ENCODE measurements around the gene PGAP3.

PGAP3 gene

DNA sequence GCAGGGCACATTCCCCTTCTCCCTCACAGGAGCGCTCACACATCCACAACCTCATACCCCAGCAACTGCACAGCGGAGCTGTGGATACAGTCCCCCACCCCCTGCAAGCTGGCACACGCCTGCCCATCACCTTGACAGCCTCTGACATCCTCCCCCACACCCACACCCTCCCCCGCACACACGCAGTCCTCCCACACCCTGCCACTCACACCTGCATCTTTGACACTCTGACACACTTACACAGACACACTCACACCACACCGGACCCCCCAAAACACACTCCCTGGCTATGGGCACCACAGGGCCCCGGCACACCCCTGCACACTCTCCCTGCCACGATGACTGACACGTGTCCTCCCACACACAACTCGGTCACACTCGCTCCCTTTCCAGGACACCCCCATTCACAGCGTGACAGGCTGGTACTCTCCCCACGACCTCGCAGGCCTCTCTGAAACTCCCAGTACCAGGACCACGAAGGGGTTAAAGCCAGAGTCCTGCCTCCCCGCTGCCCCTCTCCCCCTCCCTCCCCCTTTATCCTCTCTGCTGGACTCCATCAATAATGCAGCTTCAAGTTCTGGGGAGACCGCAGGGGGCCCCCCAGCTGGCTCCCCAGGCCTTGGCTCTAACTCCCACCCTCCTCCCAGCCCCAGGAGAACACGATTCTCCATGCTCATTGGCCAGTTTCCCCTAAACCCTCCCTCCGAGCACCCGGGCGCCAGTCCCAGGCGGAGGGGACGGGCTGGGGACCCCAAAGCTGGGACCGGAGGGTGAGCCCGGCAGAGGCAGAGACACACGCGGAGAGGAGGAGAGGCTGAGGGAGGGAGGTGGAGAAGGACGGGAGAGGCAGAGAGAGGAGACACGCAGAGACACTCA, 61.4 kb downstream of the PGAP3 start, which contains the start of gene PPP1R1B:
Gene PPP1R1B, plus strand, starts transcription at position 782 of the 876 bp plus-strand sequence. CDS start 441 bp downstream, outside the sequence.
- DNase-seq: no peak
- Histone ChIP-seq H3K27me3 (replicated peaks; ENCODE audit: insufficient read depth, low read length) (peaks cover 41% of the 10 kb centered on the region), H3K9me3 (replicated peaks; ENCODE audit: insufficient read depth, low read length) (no peaks in the 10 kb centered on the region), H4K20me1 (ENCODE audit: insufficient read depth, low read length) (no peaks in the 10 kb centered on the region), H2AFZ (ENCODE audit: low read length) (no peak within 1 kb of the TSS), H3K4me2 (ENCODE audit: low read depth, low read length) (no peak within 1 kb of the TSS), H3K9ac (ENCODE audit: low read length) (no peak within 1 kb of the TSS), H3F3A (ENCODE audit: insufficient read depth, low read length) (peaks cover 10% of the 10 kb centered on the region; the same call in 1 of the 2 replicates), H3K36me3 (replicated peaks; ENCODE audit: insufficient read depth, low read length) (no peaks in the 10 kb centered on the region), H3K79me2 (ENCODE audit: low read length) (no peaks in the 10 kb centered on the region), H3K4me1 (ENCODE audit: low read length) (peaks cover 16% of the 10 kb centered on the region), H3K4me3 (ENCODE audit: low read length) (no peak within 1 kb of the TSS), H3K9me2 (replicated peaks; ENCODE audit: insufficient read depth, low read length) (no peaks in the 10 kb centered on the region), H3K27ac (ENCODE audit: low read length) (no peak within 1 kb of the TSS)
- TF ChIP-seq EZH2phosphoT487 (IDR thresholded peaks at IDR 0.05; ENCODE audit: low read length) (no peak), EZH2 (optimal IDR thresholded peaks at IDR 0.05; ENCODE audit: low read depth, low read length) (no peak)
- TF ChIP-seq, protein P1, sequence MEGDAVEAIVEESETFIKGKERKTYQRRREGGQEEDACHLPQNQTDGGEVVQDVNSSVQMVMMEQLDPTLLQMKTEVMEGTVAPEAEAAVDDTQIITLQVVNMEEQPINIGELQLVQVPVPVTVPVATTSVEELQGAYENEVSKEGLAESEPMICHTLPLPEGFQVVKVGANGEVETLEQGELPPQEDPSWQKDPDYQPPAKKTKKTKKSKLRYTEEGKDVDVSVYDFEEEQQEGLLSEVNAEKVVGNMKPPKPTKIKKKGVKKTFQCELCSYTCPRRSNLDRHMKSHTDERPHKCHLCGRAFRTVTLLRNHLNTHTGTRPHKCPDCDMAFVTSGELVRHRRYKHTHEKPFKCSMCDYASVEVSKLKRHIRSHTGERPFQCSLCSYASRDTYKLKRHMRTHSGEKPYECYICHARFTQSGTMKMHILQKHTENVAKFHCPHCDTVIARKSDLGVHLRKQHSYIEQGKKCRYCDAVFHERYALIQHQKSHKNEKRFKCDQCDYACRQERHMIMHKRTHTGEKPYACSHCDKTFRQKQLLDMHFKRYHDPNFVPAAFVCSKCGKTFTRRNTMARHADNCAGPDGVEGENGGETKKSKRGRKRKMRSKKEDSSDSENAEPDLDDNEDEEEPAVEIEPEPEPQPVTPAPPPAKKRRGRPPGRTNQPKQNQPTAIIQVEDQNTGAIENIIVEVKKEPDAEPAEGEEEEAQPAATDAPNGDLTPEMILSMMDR (IDR thresholded peaks at IDR 0.05; ENCODE audit: low read length): no peak

DNA sequence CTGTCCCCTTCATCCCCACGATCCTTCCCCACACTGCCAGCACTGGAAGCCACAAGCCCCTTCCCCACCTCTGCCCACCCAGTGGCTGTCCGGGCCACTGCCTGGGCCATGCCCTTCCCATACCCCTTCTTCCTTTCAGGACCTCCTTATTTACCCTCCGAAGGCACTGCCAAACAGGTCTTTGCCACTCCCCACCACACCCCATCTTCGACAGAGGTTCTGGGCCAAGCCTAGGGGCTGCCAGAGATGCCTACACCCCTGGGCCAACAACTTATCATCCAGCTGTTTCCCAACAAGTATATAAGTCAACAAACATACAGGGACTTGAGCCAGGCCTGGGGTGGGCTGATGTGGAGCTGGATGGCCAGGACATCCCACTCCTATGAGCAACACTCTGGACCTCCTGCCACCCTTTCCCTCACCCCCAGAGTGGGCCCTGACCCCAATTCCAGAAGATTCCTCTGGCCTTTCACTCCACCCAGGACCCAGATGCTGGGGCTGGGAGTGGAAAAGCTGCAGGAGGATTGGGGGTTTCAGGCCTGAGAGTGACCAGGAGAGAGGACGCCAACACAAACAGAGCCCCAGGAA, 62.6 kb downstream of the PGAP3 start:
- Histone ChIP-seq H3K9me2 (replicated peaks; ENCODE audit: insufficient read depth, low read length) (no peaks in the 10 kb centered on the region), H3K4me1 (ENCODE audit: low read length) (peaks cover 16% of the 10 kb centered on the region)

DNA sequence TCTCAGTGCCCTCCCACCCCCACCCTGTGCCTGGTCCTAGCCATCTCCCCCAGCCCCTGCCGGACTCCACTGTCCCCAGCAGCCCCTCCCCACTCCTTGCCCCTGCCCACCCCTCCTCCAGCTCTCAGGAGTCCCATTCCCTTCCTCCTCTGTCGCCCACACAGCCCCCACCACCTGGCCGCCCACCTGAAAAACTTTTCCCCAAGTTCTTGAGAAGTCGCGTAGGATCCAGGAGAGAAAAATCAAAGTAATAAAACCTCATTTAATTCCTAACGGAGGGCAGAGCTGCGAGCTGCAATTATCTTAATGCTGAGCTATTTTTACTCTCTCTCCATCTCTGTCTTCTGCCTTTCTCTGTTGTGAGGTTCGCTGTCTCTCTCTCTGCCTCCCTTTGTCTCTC, 63.5 kb downstream of the PGAP3 start:
- H3K4me3 ChIP-seq (ENCODE audit: low read length): no peak overlapping the region
- TF ChIP-seq, protein P1 (IDR thresholded peaks at IDR 0.05; ENCODE audit: low read length): no peak
- no peak for TF ChIP-seq EZH2phosphoT487 (IDR thresholded peaks at IDR 0.05; ENCODE audit: low read length)
- TF ChIP-seq EZH2 (optimal IDR thresholded peaks at IDR 0.05; ENCODE audit: low read depth, low read length): no peak

More for the DNA sequence above, 62.6 kb downstream of the PGAP3 start:
- H3K9ac ChIP-seq (ENCODE audit: low read length): no peak overlapping the region
- H3K79me2 ChIP-seq (ENCODE audit: low read length): no peaks in the 10 kb centered on the region
- H2AFZ ChIP-seq (ENCODE audit: low read length): no peak overlapping the region
- no peaks in the 10 kb centered on the region for H3K36me3 ChIP-seq (replicated peaks; ENCODE audit: insufficient read depth, low read length)
- no peak overlapping the region for H3K27ac ChIP-seq (ENCODE audit: low read length)
- TF ChIP-seq EZH2phosphoT487 (IDR thresholded peaks at IDR 0.05; ENCODE audit: low read length) (no peak), EZH2 (optimal IDR thresholded peaks at IDR 0.05; ENCODE audit: low read depth, low read length) (no peak)
- TF ChIP-seq, protein P1 (IDR thresholded peaks at IDR 0.05; ENCODE audit: low read length): no peak
- H3K9me3 ChIP-seq (replicated peaks; ENCODE audit: insufficient read depth, low read length): no peaks in the 10 kb centered on the region
- no peaks in the 10 kb centered on the region for H4K20me1 ChIP-seq (ENCODE audit: insufficient read depth, low read length)
- DNase-seq: no peak
- peaks cover 41% of the 10 kb centered on the region for H3K27me3 ChIP-seq (replicated peaks; ENCODE audit: insufficient read depth, low read length)
- H3F3A ChIP-seq (ENCODE audit: insufficient read depth, low read length): peaks cover 10% of the 10 kb centered on the region; the same call in 1 of the 2 replicates
- H3K4me2 ChIP-seq (ENCODE audit: low read depth, low read length): no peak overlapping the region
- H3K4me3 ChIP-seq (ENCODE audit: low read length): no peak overlapping the region

More for the DNA sequence above, 63.5 kb downstream of the PGAP3 start:
- H3K9ac ChIP-seq (ENCODE audit: low read length): no peak overlapping the region
- no peaks in the 10 kb centered on the region for H4K20me1 ChIP-seq (ENCODE audit: insufficient read depth, low read length)
- H2AFZ ChIP-seq (ENCODE audit: low read length): no peak overlapping the region
- H3K27ac ChIP-seq (ENCODE audit: low read length): no peak overlapping the region
- peaks cover 16% of the 10 kb centered on the region for H3K4me1 ChIP-seq (ENCODE audit: low read length)
- no peak for DNase-seq
- H3K9me3 ChIP-seq (replicated peaks; ENCODE audit: insufficient read depth, low read length): no peaks in the 10 kb centered on the region
- no peaks in the 10 kb centered on the region for H3K79me2 ChIP-seq (ENCODE audit: low read length)
- H3F3A ChIP-seq (ENCODE audit: insufficient read depth, low read length): peaks cover 10% of the 10 kb centered on the region; the same call in 1 of the 2 replicates
- no peaks in the 10 kb centered on the region for H3K9me2 ChIP-seq (replicated peaks; ENCODE audit: insufficient read depth, low read length)
- H3K36me3 ChIP-seq (replicated peaks; ENCODE audit: insufficient read depth, low read length): no peaks in the 10 kb centered on the region
- H3K4me2 ChIP-seq (ENCODE audit: low read depth, low read length): no peak overlapping the region
- peaks cover 39% of the 10 kb centered on the region for H3K27me3 ChIP-seq (replicated peaks; ENCODE audit: insufficient read depth, low read length)

All from MM.1S (cell line).